HEK293 (cell line): ENCODE data around the gene KRT17.
A peak's percentile ranks its signal among the peaks of the same experiment; 100 is the strongest.

ENCODE experiments used
- BCL11B ChIP-seq: fragments of 450-650 bp; formaldehyde crosslinking; IDR thresholded peaks from 2 replicates; pipeline ENCODE4 v1.5.1; 2016; ENCODE audit warnings: low read depth, missing biosample characterization, missing genetic modification characterization
- BCL6B ChIP-seq: fragments of 450-650 bp; formaldehyde crosslinking; IDR thresholded peaks from 2 replicates; pipeline ENCODE4 v1.5.1; 2017; ENCODE audit warnings: missing biosample characterization, missing genetic modification characterization
- EGR2 ChIP-seq: fragments of 450-650 bp; formaldehyde crosslinking; IDR thresholded peaks from 2 replicates; pipeline ENCODE4 v1.5.1; 2016; ENCODE audit warnings: low read depth, missing biosample characterization, missing genetic modification characterization
- ELK4 ChIP-seq: IDR thresholded peaks from 2 replicates; pipeline ENCODE4 v1.6.1; 2011; ENCODE audit warnings: mild to moderate bottlenecking, low read depth, low read length, borderline replicate concordance
- INSM2 ChIP-seq: fragments of 450-650 bp; formaldehyde crosslinking; IDR thresholded peaks from 2 replicates; pipeline ENCODE4 v1.5.1; 2016; ENCODE audit warnings: missing biosample characterization, missing genetic modification characterization
- PRDM1 ChIP-seq: fragments of 450-650 bp; formaldehyde crosslinking; IDR thresholded peaks from 2 replicates; pipeline ENCODE4; 2016; ENCODE audit warnings: missing biosample characterization, missing genetic modification characterization
- PRDM6 ChIP-seq: fragments of 450-650 bp; formaldehyde crosslinking; IDR thresholded peaks from 2 replicates; pipeline ENCODE4 v1.5.1; 2017; ENCODE audit warnings: missing biosample characterization, missing genetic modification characterization
- REPIN1 ChIP-seq: fragments of 450-650 bp; formaldehyde crosslinking; IDR thresholded peaks from 2 replicates; pipeline ENCODE4 v1.5.1; 2017; ENCODE audit warnings: missing biosample characterization, missing genetic modification characterization, low read depth
- REST ChIP-seq: fragments of 450-650 bp; formaldehyde crosslinking; IDR thresholded peaks from 2 replicates; pipeline ENCODE4 v1.5.1; 2016; ENCODE audit warnings: missing biosample characterization, missing genetic modification characterization
- ZBTB44 ChIP-seq: fragments of 450-650 bp; IDR thresholded peaks from 2 replicates; pipeline ENCODE4 v1.5.1; 2018; ENCODE audit warnings: missing biosample characterization, mild to moderate bottlenecking, missing genetic modification characterization
- ZBTB7A ChIP-seq: fragments of 450-650 bp; formaldehyde crosslinking; IDR thresholded peaks from 2 replicates; pipeline ENCODE4 v1.5.1; 2016; ENCODE audit warnings: low read depth, missing biosample characterization, missing genetic modification characterization
- ZIC2 ChIP-seq: fragments of 450-650 bp; formaldehyde crosslinking; IDR thresholded peaks from 2 replicates; pipeline ENCODE4 v1.5.1; 2016; ENCODE audit warnings: missing biosample characterization, missing genetic modification characterization
- ZNF16 ChIP-seq: fragments of 450-650 bp; formaldehyde crosslinking; IDR thresholded peaks from 2 replicates; pipeline ENCODE4 v1.5.1; 2016; ENCODE audit warnings: low read depth, missing biosample characterization, missing genetic modification characterization
- ZNF324 ChIP-seq: fragments of 450-650 bp; formaldehyde crosslinking; IDR thresholded peaks from 2 replicates; pipeline ENCODE4 v1.5.1; 2016; ENCODE audit warnings: missing biosample characterization, missing genetic modification characterization
- ZNF335 ChIP-seq: fragments of 450-650 bp; formaldehyde crosslinking; conservative IDR thresholded peaks from 2 replicates; pipeline ENCODE4 v1.5.1; 2016; ENCODE audit warnings: missing biosample characterization, missing genetic modification characterization
- ZNF354C ChIP-seq: fragments of 450-650 bp; formaldehyde crosslinking; IDR thresholded peaks from 2 replicates; pipeline ENCODE4 v1.5.1; 2016; ENCODE audit warnings: missing biosample characterization, missing genetic modification characterization, low read depth, borderline replicate concordance
- ZNF366 ChIP-seq: fragments of 450-650 bp; formaldehyde crosslinking; conservative IDR thresholded peaks from 2 replicates; pipeline ENCODE4 v1.5.1; 2016; ENCODE audit warnings: missing biosample characterization, missing genetic modification characterization
- ZNF391 ChIP-seq: fragments of 450-650 bp; formaldehyde crosslinking; IDR thresholded peaks from 2 replicates; pipeline ENCODE4 v1.5.1; 2016; ENCODE audit warnings: low read depth, missing biosample characterization, missing genetic modification characterization, borderline replicate concordance
- ZNF398 ChIP-seq: fragments of 450-650 bp; formaldehyde crosslinking; IDR thresholded peaks from 2 replicates; pipeline ENCODE4 v1.5.1; 2017; ENCODE audit warnings: missing biosample characterization, missing genetic modification characterization
- ZNF433 ChIP-seq: fragments of 450-650 bp; formaldehyde crosslinking; IDR thresholded peaks from 2 replicates; pipeline ENCODE4 v1.5.1; 2016; ENCODE audit warnings: missing biosample characterization, missing genetic modification characterization, low read depth
- ZNF530 ChIP-seq: fragments of 450-650 bp; formaldehyde crosslinking; IDR thresholded peaks from 2 replicates; pipeline ENCODE4 v1.5.1; 2016; ENCODE audit warnings: low read depth, missing biosample characterization, missing genetic modification characterization
- ZNF560 ChIP-seq: fragments of 450-650 bp; formaldehyde crosslinking; IDR thresholded peaks from 2 replicates; pipeline ENCODE4 v1.5.1; 2017; ENCODE audit warnings: missing biosample characterization, missing genetic modification characterization, borderline replicate concordance
- ZNF621 ChIP-seq: fragments of 450-650 bp; formaldehyde crosslinking; IDR thresholded peaks from 2 replicates; pipeline ENCODE4 v1.5.1; 2017; ENCODE audit warnings: missing biosample characterization, missing genetic modification characterization
- ZNF623 ChIP-seq: fragments of 450-650 bp; formaldehyde crosslinking; IDR thresholded peaks from 2 replicates; pipeline ENCODE4 v1.5.1; 2016; ENCODE audit warnings: missing biosample characterization, missing genetic modification characterization
- ZNF664 ChIP-seq: fragments of 450-650 bp; formaldehyde crosslinking; IDR thresholded peaks from 2 replicates; pipeline ENCODE4 v1.5.1; 2016; ENCODE audit warnings: missing biosample characterization, missing genetic modification characterization
- ZNF792 ChIP-seq: fragments of 450-650 bp; formaldehyde crosslinking; IDR thresholded peaks from 2 replicates; pipeline ENCODE4 v1.5.1; 2016; ENCODE audit warnings: missing biosample characterization, missing genetic modification characterization
- ZSCAN30 ChIP-seq: fragments of 450-650 bp; IDR thresholded peaks from 2 replicates; pipeline ENCODE4 v1.5.1; 2018; ENCODE audit warnings: missing biosample characterization, mild to moderate bottlenecking, missing genetic modification characterization, moderate library complexity

KRT17 gene

GRCh38 chr17:41594363-41594915 lies 29.9 kb downstream of the KRT17 start (continued):
- TF ChIP-seq PRDM6 (tag by site-specific recombination) (no peak), ZNF664 (tag by site-specific recombination) (peak; percentile 51; the same call in 1 of the 2 replicates), EGR2 (tag by site-specific recombination) (0 out of 2 replicates have a peak, but pooled peaks have one; percentile 31), ZNF366 (tag by site-specific recombination) (peak; percentile 97), ZNF324 (tag by site-specific recombination) (no peak), ZNF623 (tag by site-specific recombination) (no peak), ZNF560 (no peak), ZNF16 (no peak), PRDM1 (tag by site-specific recombination) (no peak), ZSCAN30 (no peak), ZIC2 (tag by site-specific recombination) (no peak), ZNF398 (tag by site-specific recombination) (peak; percentile 28; the same call in 1 of the 2 replicates), REPIN1 (tag by site-specific recombination) (no peak), INSM2 (tag by site-specific recombination) (no peak), ZNF391 (tag by site-specific recombination) (no peak), ZNF335 (tag by site-specific recombination) (no peak), BCL11B (tag by site-specific recombination) (no peak), ZNF530 (tag by site-specific recombination) (no peak), ZNF433 (tag by site-specific recombination) (no peak), ZBTB7A (tag by site-specific recombination) (no peak), ZNF792 (no peak), BCL6B (tag by site-specific recombination) (no peak), REST (tag by site-specific recombination) (no peak), ELK4 (no peak), ZNF354C (tag by site-specific recombination) (no peak), ZBTB44 (tag by site-specific recombination) (no peak), ZNF621 (tag by site-specific recombination) (0 out of 2 replicates have a peak, but pooled peaks have one; percentile 57)
